ENCODE data around the gene TNS1.

DNA sequence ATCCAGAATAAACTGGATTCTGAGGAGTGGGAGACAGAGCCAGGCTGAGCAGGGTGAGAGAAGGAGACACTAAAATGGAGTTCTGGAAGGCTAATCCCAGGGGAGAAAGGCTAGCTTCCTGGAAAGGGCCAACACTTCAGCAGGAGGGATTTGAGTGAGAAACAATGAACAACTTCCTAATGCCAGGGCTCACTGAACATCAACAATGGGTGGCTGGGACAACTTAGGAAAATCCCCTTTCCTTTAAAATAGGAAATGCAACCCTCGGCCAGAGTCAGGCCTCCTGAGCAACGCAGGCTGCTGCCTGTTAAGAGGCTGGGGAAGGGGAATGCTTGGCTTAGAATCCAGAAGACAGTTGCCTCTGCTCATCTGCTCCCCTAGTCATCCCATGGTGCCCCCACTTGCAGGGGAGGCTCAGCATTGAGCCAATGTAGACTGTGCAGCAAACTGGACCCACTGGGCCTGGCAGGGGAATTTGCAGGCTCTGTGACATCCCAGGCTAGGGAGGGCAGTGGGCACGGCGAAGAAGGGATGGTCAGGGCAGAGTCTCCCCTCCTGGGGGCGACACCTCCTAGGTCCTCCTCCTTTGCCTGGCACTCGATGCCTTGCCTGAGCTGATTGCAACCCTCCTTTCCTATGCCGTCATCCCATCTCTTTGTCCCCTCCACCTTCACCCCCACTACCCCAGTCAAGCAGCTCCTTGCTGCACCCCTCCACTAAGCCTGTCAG, 182.5 kb downstream of the TNS1 start:
- TF ChIP-seq, protein P1, sequence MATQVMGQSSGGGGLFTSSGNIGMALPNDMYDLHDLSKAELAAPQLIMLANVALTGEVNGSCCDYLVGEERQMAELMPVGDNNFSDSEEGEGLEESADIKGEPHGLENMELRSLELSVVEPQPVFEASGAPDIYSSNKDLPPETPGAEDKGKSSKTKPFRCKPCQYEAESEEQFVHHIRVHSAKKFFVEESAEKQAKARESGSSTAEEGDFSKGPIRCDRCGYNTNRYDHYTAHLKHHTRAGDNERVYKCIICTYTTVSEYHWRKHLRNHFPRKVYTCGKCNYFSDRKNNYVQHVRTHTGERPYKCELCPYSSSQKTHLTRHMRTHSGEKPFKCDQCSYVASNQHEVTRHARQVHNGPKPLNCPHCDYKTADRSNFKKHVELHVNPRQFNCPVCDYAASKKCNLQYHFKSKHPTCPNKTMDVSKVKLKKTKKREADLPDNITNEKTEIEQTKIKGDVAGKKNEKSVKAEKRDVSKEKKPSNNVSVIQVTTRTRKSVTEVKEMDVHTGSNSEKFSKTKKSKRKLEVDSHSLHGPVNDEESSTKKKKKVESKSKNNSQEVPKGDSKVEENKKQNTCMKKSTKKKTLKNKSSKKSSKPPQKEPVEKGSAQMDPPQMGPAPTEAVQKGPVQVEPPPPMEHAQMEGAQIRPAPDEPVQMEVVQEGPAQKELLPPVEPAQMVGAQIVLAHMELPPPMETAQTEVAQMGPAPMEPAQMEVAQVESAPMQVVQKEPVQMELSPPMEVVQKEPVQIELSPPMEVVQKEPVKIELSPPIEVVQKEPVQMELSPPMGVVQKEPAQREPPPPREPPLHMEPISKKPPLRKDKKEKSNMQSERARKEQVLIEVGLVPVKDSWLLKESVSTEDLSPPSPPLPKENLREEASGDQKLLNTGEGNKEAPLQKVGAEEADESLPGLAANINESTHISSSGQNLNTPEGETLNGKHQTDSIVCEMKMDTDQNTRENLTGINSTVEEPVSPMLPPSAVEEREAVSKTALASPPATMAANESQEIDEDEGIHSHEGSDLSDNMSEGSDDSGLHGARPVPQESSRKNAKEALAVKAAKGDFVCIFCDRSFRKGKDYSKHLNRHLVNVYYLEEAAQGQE (IDR thresholded peaks at IDR 0.05; ENCODE audit: borderline replicate concordance), result no peak
- TF ChIP-seq, protein P1 (CRISPR knock-in tag; IDR thresholded peaks at IDR 0.05; ENCODE audit: low read depth), result no peak
- TF ChIP-seq KLF6 (CRISPR knock-in tag; IDR thresholded peaks at IDR 0.05; ENCODE audit: borderline replicate concordance) (no peak), POLR2A (conservative IDR thresholded peaks at IDR 0.05) (no peak), POLR2AphosphoS5 (IDR thresholded peaks at IDR 0.05; ENCODE audit: control insufficient read depth, insufficient read depth, low read depth, low read length) (no peak), GABPA (tag; conservative IDR thresholded peaks at IDR 0.05; ENCODE audit: low read depth) (no peak), SP2 (IDR thresholded peaks at IDR 0.05; ENCODE audit: extremely low read depth, low read depth, low read length, poor library complexity, severe bottlenecking) (no peak), ZNF282 (CRISPR knock-in tag; IDR thresholded peaks at IDR 0.05) (no peak), ZNF274 (IDR thresholded peaks at IDR 0.05; ENCODE audit: borderline replicate concordance, low read depth, low read length) (no peak)
- TF ChIP-seq, protein P2, sequence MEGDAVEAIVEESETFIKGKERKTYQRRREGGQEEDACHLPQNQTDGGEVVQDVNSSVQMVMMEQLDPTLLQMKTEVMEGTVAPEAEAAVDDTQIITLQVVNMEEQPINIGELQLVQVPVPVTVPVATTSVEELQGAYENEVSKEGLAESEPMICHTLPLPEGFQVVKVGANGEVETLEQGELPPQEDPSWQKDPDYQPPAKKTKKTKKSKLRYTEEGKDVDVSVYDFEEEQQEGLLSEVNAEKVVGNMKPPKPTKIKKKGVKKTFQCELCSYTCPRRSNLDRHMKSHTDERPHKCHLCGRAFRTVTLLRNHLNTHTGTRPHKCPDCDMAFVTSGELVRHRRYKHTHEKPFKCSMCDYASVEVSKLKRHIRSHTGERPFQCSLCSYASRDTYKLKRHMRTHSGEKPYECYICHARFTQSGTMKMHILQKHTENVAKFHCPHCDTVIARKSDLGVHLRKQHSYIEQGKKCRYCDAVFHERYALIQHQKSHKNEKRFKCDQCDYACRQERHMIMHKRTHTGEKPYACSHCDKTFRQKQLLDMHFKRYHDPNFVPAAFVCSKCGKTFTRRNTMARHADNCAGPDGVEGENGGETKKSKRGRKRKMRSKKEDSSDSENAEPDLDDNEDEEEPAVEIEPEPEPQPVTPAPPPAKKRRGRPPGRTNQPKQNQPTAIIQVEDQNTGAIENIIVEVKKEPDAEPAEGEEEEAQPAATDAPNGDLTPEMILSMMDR (IDR thresholded peaks at IDR 0.05 in 2 of 3, conservative IDR thresholded peaks at IDR 0.05 in 1 of 3; ENCODE audit: insufficient read depth in 2 of 3, low read depth in 1 of 3, low read length in 3 of 3), result no peak

Data from K562 (cell line).